C4-2B (cell line): ENCODE data around the gene TMEM200C.

Experiments
- H3K27ac ChIP-seq: fragments of 450-650 bp; 2 replicates; pipeline ENCODE4 v1.5.1; 2017
- CTCF ChIP-seq: fragments of 450-650 bp; conservative IDR thresholded peaks from 2 replicates; pipeline ENCODE4 v1.5.1; 2017; ENCODE audit warnings: mild to moderate bottlenecking
- ZFX ChIP-seq: fragments of 450-650 bp; IDR thresholded peaks from 2 replicates; pipeline ENCODE4 v1.6.1; 2017

Gene TMEM200C

GRCh38 chr18:5892823-5893431 lies 2.4 kb downstream of the TMEM200C start:
- TF ChIP-seq ZFX, result no peak
- TF ChIP-seq CTCF, result no peak

GRCh38 chr18:5891854-5892215 lies 3.5 kb downstream of the TMEM200C start:
- TF ChIP-seq CTCF (no peak), ZFX (no peak)
- H3K27ac ChIP-seq, result no peak overlapping the region

More at GRCh38 chr18:5892823-5893431, 2.4 kb downstream of the TMEM200C start:
- no peak overlapping the region for H3K27ac ChIP-seq

- no peak overlapping the region for H3K27ac ChIP-seq
- TF ChIP-seq CTCF, result no peak
- TF ChIP-seq ZFX, result no peak
These were observed 4.0 kb downstream of the TMEM200C start for GRCh38 chr18:5891184-5891853.

- TF ChIP-seq CTCF (no peak), ZFX (no peak)
- no peak overlapping the region for H3K27ac ChIP-seq
These were observed 4.8 kb downstream of the TMEM200C start for GRCh38 chr18:5890331-5891183.

GRCh38 chr18:5885361-5885760 lies 10.0 kb downstream of the TMEM200C start:
- no peak overlapping the region for H3K27ac ChIP-seq
- no peak for TF ChIP-seq ZFX
- TF ChIP-seq CTCF, result no peak

- TF ChIP-seq ZFX, result no peak
These were observed 10.9 kb downstream of the TMEM200C start for GRCh38 chr18:5884375-5884774.

GRCh38 chr18:5879479-5879882 lies 15.8 kb downstream of the TMEM200C start:
- peak; percentile 88 for TF ChIP-seq CTCF
- no peak for TF ChIP-seq ZFX
- H3K27ac ChIP-seq, result no peak overlapping the region

More at GRCh38 chr18:5884375-5884774, 10.9 kb downstream of the TMEM200C start:
- H3K27ac ChIP-seq, result no peak overlapping the region
